ENCODE data around the gene SUV39H2. TPM values are rescaled to one million over a fixed set of nuclear protein-coding genes. Genes with fewer than 3 reads are reported as not detected.

Gene SUV39H2
- polyA plus RNA-seq, 1 donor (not counting 4 experiments of a cell fraction or from before 2014, with no cell fraction given) = 11.8 TPM

- Histone ChIP-seq H3K9me3 (ENCODE audit: control insufficient read depth, low read depth, low read length) (no peaks in the 10 kb centered on the region), H3K4me1 (ENCODE audit: control insufficient read depth, extremely low read depth, insufficient read depth, low read length) (peaks cover 6% of the 10 kb centered on the region), H3K9me1 (ENCODE audit: control insufficient read depth, extremely low read depth, insufficient read depth, low read length) (no peaks in the 10 kb centered on the region), H3K4me2 (ENCODE audit: control insufficient read depth, extremely low read depth, insufficient read depth, low read depth, low read length) (no peak overlapping the region), H2AFZ (ENCODE audit: control insufficient read depth, low read length) (no peak overlapping the region), H3K4me3 (ENCODE audit: control insufficient read depth in 2 of 3, extremely low read depth in 1 of 3, insufficient read depth in 2 of 3, low read depth in 1 of 3, low read length in 3 of 3) (no peak overlapping the region), H3K27ac (ENCODE audit: control insufficient read depth, insufficient read depth, low read length) (no peak overlapping the region), H4K20me1 (ENCODE audit: control insufficient read depth, extremely low read depth, insufficient read depth, low read length) (no peaks in the 10 kb centered on the region), H3K9ac (ENCODE audit: control insufficient read depth, extremely low read depth, insufficient read depth, low read length) (no peak overlapping the region), H3K27me3 (ENCODE audit: control insufficient read depth, extremely low read depth, insufficient read depth, low read length) (no peaks in the 10 kb centered on the region), H3K36me3 (ENCODE audit: control insufficient read depth in 2 of 2, extremely low read depth in 1 of 2, insufficient read depth in 2 of 2, low read length in 2 of 2) (peaks cover 5 to 19% of the 10 kb centered on the region in 2 experiments), H3K79me2 (ENCODE audit: control insufficient read depth, insufficient read depth, low read length) (peaks cover 47% of the 10 kb centered on the region)
- FAIRE-seq (peak; percentile 39), DNase-seq (ENCODE audit: low read depth, low spot score) (no peak)
- dilution Hi-C loops (cut with MboI; ENCODE audit: extremely low pct_ligation_motif_present, low sequenced_read_pairs) = no loop called here
- TF ChIP-seq EZH2 (IDR thresholded peaks at IDR 0.05; ENCODE audit: low read length) (no peak), CTCF (optimal IDR thresholded peaks at IDR 0.05 in 1 of 3, IDR thresholded peaks at IDR 0.05 in 1 of 3, conservative IDR thresholded peaks at IDR 0.05 in 1 of 3; ENCODE audit: extremely low read depth in 1 of 3, insufficient read depth in 2 of 3, low read length in 3 of 3) (no peak)
Measured at GRCh38 chr10:14949291-14949690, 70.6 kb downstream of the SUV39H2 start.

GRCh38 chr10:14952851-14953423, 74.3 kb downstream of the SUV39H2 start:
- no peaks in the 10 kb centered on the region for H4K20me1 ChIP-seq (ENCODE audit: control insufficient read depth, extremely low read depth, insufficient read depth, low read length)
- TF ChIP-seq EZH2 (IDR thresholded peaks at IDR 0.05; ENCODE audit: low read length) (no peak), CTCF (optimal IDR thresholded peaks at IDR 0.05 in 1 of 3, IDR thresholded peaks at IDR 0.05 in 1 of 3, conservative IDR thresholded peaks at IDR 0.05 in 1 of 3; ENCODE audit: extremely low read depth in 1 of 3, insufficient read depth in 2 of 3, low read length in 3 of 3) (peak in 1 of 3 experiments; percentile 41)
- H3K36me3 ChIP-seq (ENCODE audit: control insufficient read depth in 2 of 2, extremely low read depth in 1 of 2, insufficient read depth in 2 of 2, low read length in 2 of 2) = peaks cover 0 to 5% of the 10 kb centered on the region in 2 experiments
- FAIRE-seq (no peak), DNase-seq (ENCODE audit: low read depth, low spot score) (no peak)
- peak overlapping the region; percentile 56 to 82 (median 65) for H3K4me3 ChIP-seq (ENCODE audit: control insufficient read depth in 2 of 3, extremely low read depth in 1 of 3, insufficient read depth in 2 of 3, low read depth in 1 of 3, low read length in 3 of 3)
- dilution Hi-C loops (cut with MboI; ENCODE audit: extremely low pct_ligation_motif_present, low sequenced_read_pairs) = no loop called here
- peaks cover 14% of the 10 kb centered on the region for H3K4me1 ChIP-seq (ENCODE audit: control insufficient read depth, extremely low read depth, insufficient read depth, low read length)
- H3K27me3 ChIP-seq (ENCODE audit: control insufficient read depth, extremely low read depth, insufficient read depth, low read length) = no peaks in the 10 kb centered on the region
- H3K79me2 ChIP-seq (ENCODE audit: control insufficient read depth, insufficient read depth, low read length) = peaks cover 40% of the 10 kb centered on the region
- H3K27ac ChIP-seq (ENCODE audit: control insufficient read depth, insufficient read depth, low read length) = peak overlapping the region; percentile 89
- H3K4me2 ChIP-seq (ENCODE audit: control insufficient read depth, extremely low read depth, insufficient read depth, low read depth, low read length) = peak overlapping the region; percentile 95
- no peaks in the 10 kb centered on the region for H3K9me3 ChIP-seq (ENCODE audit: control insufficient read depth, low read depth, low read length)
- H3K9ac ChIP-seq (ENCODE audit: control insufficient read depth, extremely low read depth, insufficient read depth, low read length) = peak overlapping the region; percentile 83
- no peaks in the 10 kb centered on the region for H3K9me1 ChIP-seq (ENCODE audit: control insufficient read depth, extremely low read depth, insufficient read depth, low read length)
- peak overlapping the region; percentile 97 for H2AFZ ChIP-seq (ENCODE audit: control insufficient read depth, low read length)
